NCI-H2227 treated with DMSO at 0.1 percent for 48 hours (cell line): ENCODE data around the gene CAPS2.

Source experiments
- DNase-seq: peaks from one replicate; lab custom pipeline; 2025; lab: John Stamatoyannopoulos, UW

The CAPS2 gene

DNA sequence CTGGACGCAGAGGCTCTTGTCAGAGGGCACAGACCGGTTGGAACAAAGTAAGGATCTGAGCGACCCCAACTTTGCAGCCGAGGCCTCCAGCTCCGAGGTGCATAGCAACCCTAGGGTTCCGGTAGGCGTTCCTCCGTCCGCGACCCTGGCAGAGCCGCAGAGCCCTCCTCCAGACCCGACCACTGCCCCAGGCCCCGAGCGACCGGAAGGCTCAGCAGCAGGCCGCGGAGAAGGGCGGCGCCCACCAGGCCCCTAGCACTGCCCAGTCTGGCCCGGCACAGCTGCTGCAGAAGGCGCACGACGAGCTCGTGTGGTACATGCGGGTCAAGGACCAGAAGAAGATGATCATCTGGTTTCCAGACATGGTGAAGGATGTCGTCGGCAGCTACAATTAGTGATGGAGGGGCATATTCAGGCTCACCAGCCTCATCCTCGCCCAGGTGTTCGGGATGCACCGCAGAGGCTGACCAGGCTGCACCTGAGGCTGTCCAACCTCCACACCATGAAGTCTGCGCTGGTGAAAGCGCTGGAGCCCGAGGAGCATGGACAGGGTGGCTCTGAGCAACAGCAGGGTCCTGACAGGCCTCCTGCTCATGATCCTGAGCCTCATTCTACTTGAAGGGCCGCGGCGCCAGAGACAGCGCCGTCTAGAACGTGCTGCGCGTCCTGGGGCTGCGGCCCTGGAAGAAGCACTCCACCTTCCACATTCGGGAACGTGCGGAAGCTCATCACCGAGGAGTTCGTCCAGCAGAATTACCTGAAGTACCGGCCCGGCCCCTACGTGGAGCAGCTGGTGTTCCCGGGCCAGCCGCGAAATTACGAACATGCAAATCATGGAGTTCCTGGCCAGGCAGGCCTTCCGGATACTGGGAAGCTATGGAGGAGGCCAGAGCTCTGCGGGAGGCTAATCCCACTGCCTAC lies 24.5 kb downstream of the CAPS2 start:
- DNase-seq = no peak

DNA sequence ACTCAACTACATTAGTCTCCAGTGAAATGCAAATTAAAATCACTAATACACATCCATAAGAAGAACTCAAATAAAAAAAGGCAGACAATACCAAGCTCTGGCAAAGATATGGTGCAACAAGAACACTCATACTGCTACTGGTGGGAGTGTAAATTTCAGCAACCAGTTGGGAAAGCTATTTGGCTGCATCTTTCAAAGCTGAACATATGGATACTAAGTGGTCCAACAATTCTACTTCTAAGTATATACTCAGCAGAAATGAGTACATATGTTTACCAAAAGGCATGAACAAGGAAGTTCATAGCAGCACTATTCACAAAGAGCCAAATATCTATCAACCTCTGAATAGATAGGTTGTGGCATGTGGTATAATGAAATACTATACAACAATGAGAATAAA lies 27.3 kb downstream of the CAPS2 start:
- no peak for DNase-seq

DNA sequence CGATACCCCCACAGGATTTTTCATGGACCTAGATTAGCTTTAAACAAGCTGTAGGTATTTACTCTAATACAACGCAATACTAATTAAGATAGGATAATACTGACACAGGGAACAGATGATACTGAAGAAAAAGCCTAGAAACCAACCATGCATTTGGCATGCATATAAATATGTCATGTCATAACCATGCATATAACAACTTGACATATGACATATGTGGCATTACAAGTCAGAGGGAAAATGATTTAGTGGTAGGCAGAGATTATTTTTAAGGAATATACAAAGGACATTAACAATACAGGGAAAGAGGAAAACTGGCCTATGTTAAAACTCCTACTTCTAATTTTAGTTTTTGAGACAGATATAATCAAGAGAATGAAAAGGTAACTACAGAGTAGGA lies 27.9 kb downstream of the CAPS2 start:
- DNase-seq = no peak

DNA sequence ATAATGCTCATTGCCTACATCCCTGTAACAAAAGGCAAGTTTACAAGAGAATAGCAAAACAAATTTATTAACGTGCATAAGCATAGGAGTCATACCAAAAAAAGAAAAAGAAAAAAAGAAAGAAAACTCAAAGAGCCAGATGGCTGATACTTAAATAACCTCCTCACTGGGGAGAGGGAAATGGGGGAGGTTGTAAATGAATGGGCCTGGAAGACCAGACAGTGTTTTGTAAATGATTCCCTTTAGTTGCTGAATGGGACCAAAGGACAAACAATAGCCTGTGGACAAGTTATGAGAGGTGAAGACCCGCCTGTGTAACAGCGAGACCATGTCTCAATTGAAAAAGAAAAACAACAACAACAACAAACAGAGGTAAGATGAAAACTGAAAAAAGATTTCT lies 35.3 kb downstream of the CAPS2 start:
- no peak for DNase-seq

DNA sequence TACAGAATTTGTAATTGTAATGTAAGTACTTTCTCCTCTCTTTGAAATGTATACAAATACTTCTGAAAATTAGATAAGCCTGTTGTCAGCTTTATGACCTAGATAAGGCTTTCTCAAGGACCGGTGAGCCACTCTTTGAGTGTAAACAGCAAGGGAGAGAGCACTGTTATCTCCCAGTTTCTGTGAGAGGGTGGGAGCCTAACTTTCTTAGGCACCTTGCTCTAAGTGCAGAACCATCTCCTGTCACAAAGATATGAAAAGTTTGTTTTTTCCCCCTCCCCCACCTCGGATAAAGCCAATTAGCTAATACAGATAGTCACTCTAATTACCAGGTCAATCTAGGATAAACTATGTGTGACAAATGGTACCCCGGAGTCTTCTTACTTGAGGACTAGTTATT lies 35.8 kb downstream of the CAPS2 start:
- DNase-seq = no peak

DNA sequence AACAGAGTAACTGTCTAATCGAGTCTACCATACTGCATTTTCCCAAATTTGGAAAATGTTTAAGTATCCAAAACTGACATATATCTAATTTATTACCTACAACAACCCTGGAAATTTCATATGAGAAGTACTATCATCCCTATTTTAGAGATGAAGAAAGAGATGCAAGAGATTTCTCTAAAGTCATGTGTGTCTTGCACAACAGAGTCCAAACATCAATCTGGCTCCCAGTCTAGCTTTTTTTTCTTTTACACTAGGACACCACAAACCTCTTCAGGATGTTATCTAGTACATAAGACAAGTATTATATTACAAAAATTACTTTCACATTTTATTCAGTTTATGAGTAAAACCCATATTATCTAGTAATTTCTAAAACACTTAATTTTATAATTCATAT lies 39.1 kb downstream of the CAPS2 start:
- no peak for DNase-seq

DNA sequence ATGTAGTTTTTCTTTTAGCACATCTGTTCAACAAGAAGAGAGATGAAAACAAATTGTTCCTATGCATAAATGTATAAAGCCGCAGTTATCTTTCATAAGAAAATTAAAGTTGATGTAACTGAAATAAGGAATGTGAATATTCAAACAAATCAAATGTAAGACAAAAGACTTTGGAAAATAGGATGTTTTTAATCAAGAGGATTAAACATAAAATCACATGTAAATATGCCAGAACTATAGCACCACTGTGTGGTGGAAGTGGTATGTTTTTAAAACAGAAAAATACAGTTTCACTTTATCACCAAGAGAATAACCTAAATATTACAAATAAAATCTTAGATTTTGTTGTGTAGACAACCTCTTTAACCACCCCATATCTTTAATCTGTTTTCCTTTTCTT lies 40.4 kb downstream of the CAPS2 start:
- DNase-seq = no peak

DNA sequence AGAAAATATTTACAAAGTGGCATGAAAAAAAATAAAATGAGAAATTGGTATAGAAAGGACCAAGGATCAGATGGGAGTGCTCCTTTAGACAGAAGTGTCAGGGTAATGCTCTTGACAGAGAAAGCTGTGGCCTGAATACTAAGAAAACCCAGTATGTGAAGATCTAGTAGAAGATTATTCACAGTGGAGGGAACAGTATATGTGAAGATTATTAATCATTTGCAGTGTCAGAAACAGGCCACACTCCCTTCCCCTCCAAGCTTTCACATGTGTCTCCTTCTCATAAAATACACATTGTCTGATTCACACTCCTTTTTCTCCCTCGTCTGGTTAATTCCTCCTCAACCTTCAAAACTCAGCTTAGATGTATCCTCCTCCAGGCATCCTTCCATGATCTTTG lies 41.3 kb downstream of the CAPS2 start:
- no peak for DNase-seq

DNA sequence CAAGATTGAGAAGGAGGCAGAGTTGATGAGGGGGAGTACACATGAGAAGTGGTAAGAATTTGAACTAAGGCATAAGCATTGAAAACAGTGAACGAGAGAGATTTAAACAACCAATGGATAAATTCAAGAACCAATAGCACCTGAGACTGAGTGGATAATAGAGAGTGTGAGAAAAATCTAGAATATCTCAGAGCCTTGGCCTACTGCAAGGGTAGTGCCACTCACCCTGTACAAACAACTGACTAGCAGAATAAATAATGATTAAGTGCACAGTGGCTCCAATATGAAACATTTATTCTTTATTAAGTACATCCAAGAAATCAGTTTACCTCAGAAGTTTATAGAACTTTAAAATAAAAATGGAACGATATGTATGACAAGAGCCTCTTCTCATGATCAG lies 54.4 kb downstream of the CAPS2 start:
- no peak for DNase-seq

DNA sequence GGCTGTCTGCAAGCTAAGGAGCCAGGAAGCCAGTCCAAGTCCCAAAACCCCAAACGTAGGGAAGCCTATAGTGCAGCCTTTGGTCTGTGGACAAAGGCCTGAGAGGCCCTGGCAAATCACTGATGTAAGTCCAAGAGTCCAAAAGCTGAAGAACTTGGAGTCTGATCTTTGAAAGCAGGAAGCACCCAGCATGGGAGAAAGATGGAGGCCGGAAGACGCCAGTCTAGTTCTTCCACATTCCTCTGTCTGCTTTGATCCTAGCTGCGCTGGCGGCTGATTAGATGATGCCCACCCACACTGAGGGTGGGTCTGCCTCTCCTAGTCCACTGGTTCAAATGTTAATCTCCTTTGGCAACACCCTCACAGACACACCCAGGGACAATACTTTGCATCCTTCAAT lies 58.5 kb downstream of the CAPS2 start:
- DNase-seq = no peak

DNA sequence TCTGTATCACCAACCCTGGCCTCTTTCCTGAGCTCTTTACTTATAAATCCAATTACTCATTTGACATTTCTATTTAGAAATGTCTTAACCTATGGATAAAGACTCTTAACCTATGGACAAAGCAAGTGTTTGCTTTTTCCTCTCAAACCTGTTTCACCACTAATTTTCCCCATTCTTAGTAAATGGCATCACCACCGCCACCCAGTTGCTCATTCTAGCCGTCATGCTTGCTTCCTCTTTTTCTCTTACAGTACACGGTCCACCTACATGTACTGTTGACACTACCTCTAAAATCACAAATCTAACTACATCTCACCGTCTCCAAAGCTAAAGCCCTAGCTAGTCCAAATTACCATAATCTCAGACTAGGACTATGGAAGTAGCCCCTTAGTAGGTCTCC lies 60.0 kb downstream of the CAPS2 start:
- no peak for DNase-seq

DNA sequence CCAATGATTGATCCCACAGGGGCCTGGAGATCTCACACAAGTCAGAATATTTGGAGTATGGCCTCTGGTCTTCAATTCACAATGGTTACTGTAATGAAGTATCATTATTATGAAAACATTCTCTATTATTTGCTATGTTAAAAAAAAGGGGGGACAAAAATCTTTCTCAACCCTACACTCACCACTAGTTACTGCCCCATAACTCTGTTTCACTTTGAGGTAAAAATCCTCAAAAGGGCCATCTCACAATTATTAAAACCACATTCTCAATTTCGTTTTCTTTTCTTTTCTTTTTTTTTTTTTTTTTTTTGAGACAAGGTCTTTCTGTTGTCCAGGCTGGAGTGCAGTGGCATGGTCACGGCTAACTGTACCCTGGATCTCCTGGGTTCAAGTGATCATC lies 60.9 kb downstream of the CAPS2 start:
- DNase-seq = no peak

DNA sequence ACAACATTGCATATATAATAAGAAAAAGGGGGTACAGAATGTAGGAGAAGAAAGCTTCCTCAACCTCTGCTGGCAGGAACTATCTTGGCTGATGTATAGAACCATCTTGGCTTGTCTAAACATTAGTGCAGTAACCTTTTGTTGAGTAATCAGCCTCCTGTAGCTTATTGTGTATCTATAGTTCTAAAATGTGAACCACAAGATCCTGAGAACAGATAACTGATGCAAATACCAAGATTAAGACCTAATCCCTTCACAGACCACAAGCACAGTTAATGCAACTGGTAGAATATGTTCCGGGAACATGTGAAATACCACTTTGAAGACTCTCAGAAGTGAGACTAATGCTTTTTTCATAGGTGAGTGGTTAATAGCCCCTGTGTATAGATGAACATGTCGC lies 69.8 kb downstream of the CAPS2 start:
- no peak for DNase-seq

DNA sequence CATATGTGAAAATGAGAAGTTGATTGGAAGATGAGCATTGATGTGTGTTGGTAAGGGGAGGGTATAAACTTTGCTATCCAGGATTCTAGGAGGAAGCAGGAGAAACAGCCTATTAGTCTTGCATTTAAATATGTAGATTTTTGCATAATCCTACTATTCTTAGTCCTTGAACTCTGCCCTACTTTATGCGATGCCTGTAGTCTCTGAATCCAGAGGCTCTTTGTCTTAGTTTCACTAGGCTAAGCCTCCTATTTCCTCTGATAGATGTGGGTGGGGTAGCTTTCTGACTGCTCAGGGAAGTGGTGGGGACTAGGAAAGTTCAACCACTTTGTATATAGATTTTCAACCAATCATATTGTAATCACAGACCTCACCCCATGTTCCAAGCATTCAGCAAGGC lies 71.0 kb downstream of the CAPS2 start:
- no peak for DNase-seq

DNA sequence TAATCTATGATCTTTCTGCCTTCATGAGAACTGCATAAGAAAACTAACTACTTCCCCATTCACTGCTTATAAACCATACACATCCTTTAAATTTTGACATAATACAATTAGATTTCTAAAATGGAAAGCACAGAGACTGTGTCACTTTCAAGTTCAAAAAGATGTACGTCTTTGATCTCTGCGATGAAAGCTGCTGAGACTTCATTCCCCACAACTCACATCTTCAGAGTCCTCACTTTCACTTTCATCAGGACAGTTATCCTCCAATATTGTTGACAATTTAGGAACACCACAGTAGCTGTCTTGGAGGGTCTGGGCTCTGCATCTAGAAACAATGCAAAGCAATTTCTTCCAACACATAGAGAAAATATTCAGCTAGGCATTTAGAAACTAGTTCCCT lies 72.6 kb downstream of the CAPS2 start:
- DNase-seq = no peak

DNA sequence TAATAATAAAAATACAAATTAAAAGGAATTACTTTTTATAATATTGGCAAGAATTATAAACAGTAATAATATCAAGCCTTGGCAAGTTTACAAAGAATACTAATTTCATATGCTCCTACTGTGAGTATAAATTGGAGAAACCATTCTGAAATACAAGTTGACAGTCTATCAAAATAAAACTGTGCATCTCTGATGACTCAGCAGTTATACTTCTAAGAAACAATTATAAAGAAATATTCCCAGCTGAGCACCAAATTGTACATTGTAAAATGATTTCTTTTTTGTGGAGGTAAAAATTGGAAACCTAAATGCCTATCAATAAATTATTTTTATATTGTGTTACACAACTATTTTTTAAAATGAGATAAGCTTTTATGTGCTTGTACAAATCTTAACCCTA lies 85.0 kb downstream of the CAPS2 start:
- no peak for DNase-seq

DNA sequence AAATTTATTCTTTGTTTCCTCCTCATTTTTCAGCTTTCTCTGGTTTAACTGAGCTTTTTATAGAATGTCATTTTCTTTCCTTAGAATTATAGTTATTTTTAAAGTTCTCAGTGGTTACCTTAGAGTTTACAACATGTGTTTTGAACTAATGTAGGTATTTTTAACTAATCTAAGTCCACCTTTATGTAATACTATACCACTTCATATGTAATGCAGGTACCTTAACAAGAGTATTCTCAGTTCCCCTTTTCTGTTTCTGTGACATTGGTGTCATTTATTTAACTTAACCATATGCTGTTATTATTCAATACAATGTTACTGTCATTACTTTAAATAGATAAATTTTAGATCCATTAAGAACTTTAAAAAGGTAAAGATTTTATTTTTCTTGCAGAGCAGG lies 90.1 kb downstream of the CAPS2 start:
- DNase-seq = no peak

DNA sequence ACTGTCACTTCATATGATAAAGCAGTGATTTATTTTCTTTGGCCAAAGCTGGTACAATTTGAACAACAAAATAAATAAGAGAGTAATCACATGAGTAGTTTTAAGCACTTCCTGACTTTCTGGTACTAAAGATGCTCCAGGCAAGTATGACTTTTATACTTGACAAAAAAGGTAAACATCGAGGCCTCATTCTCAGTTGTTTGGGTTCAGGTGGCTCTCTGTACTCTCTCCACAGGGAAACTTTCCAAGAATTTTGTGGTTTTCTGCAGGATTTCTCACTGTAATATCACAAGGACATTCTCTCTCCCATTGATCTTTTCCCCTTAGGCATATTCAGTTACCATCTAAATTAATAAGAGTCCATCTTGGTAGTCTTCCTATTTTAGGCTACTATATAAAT lies 93.9 kb downstream of the CAPS2 start:
- DNase-seq = no peak

DNA sequence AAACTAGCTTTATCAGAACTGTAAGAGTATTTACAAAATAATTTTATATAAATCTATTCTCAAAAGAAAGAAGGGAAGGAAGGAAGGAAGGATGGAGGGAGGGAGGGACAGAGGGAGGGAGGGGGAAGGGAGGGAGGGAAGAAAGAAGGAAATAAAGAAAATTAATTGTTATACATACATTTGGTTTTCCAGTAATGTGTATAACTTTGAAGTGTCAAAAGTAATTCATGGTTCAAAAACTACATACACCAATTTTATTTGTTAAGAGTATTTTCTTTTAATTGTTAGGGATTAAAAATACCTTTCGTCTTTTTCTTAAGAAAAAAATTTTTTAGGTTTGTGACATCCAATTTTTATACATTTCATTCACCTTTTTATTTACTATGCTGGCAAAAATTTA lies 103.0 kb downstream of the CAPS2 start:
- no peak for DNase-seq
